CD14-positive monocyte (primary cell): Measurements from ENCODE around the gene TIMM21. TPM values are rescaled to one million over a fixed set of nuclear protein-coding genes. Genes with fewer than 3 reads are reported as not detected.

Source experiments
- DNase-seq, 3 donors: peaks; one replicate each; pipeline ENCODE4 v3.0.0-alpha.2; 2011 to 2022
- H2AFZ ChIP-seq: 2 replicates; pipeline ENCODE4 v1.6.0; 2012; ENCODE audit warnings: mild to moderate bottlenecking, low read depth, low read length, inconsistent platforms; ENCODE audit not compliant: insufficient read depth, poor library complexity, severe bottlenecking
- H3K27ac ChIP-seq, 2 donors: 1 replicate in 1 of 2; 2 replicates in 1 of 2; pipeline ENCODE4 v1.5.1; 2012 to 2013; ENCODE audit warnings: low read length in 2 of 2, control low read depth in 1 of 2, inconsistent platforms in 1 of 2, low read depth in 1 of 2, mild to moderate bottlenecking in 1 of 2
- H3K27me3 ChIP-seq, 2 donors: one replicate each; pipeline versions ENCODE4 v1.6.0 to v1.6.1; 2011 to 2013; ENCODE audit warnings: low read length in 2 of 2; ENCODE audit not compliant: control insufficient read depth in 2 of 2, insufficient read depth in 2 of 2
- H3K36me3 ChIP-seq, 2 donors: replicated peaks in 1 of 2; 1 replicate in 1 of 2; 2 replicates in 1 of 2; pipeline versions ENCODE4 v1.5.1 to v1.6.1; 2012 to 2013; ENCODE audit warnings: low read length in 2 of 2, control low read depth in 1 of 2, inconsistent platforms in 1 of 2, mild to moderate bottlenecking in 1 of 2; ENCODE audit not compliant: insufficient read depth in 2 of 2, control insufficient read depth in 1 of 2
- H3K4me1 ChIP-seq, 2 donors: 1 replicate in 1 of 2; 2 replicates in 1 of 2; pipeline versions ENCODE4 v1.5.1 to v1.6.1; 2012 to 2013; ENCODE audit warnings: low read length in 2 of 2, control low read depth in 1 of 2, inconsistent platforms in 1 of 2, mild to moderate bottlenecking in 1 of 2, moderate library complexity in 1 of 2; ENCODE audit not compliant: insufficient read depth in 2 of 2, control insufficient read depth in 1 of 2
- H3K4me2 ChIP-seq: replicated peaks from 2 replicates; pipeline ENCODE3; 2012; ENCODE audit warnings: low read length, moderate library complexity, mild to moderate bottlenecking; ENCODE audit not compliant: poor library complexity, severe bottlenecking; ENCODE audit errors: extremely low read depth
- H3K4me3 ChIP-seq, 3 experiments: fragments of 200-600 bp in 1 of 3; sonication (generic) in 1 of 3; replicated peaks in 1 of 3; 1 replicate in 2 of 3; 2 replicates in 1 of 3; pipeline ENCODE4 v1.5.1; 2011 to 2013; ENCODE audit warnings: low read length in 3 of 3, mild to moderate bottlenecking in 3 of 3, control low read depth in 2 of 3, low read depth in 2 of 3, inconsistent platforms in 1 of 3, moderate library complexity in 1 of 3
- H3K79me2 ChIP-seq: 2 replicates; pipeline ENCODE4 v1.6.0; 2012; ENCODE audit warnings: mild to moderate bottlenecking, control low read depth, inconsistent platforms, low read length, moderate library complexity; ENCODE audit not compliant: insufficient read depth
- H3K9ac ChIP-seq: 2 replicates; pipeline ENCODE4 v1.6.0; 2017; ENCODE audit warnings: low read length, mild to moderate bottlenecking; ENCODE audit not compliant: insufficient read depth, poor library complexity, severe bottlenecking
- H3K9me3 ChIP-seq, 2 donors: replicated peaks in 1 of 2; 1 replicate in 1 of 2; 2 replicates in 1 of 2; pipeline versions ENCODE4 v1.5.1 to v1.6.1; 2012 to 2013; ENCODE audit warnings: low read length in 2 of 2, control low read depth in 1 of 2; ENCODE audit not compliant: control insufficient read depth in 1 of 2, insufficient read depth in 1 of 2
- H4K20me1 ChIP-seq: 2 replicates; pipeline ENCODE4 v1.6.0; 2012; ENCODE audit warnings: mild to moderate bottlenecking, low read length, control low read depth, moderate library complexity; ENCODE audit not compliant: insufficient read depth
- H3K27ac Mint-ChIP-seq, 7 donors: one replicate each; pipeline ENCODE4 v1.8.0; 2020; ENCODE audit warnings: mild to moderate bottlenecking in 7 of 7, mixed read lengths in 7 of 7, moderate library complexity in 6 of 7, inconsistent platforms in 2 of 7
- H3K27me3 Mint-ChIP-seq, 3 donors: one replicate each; pipeline ENCODE4 v1.8.0; 2021 to 2022; ENCODE audit warnings: low read depth in 3 of 3, mild to moderate bottlenecking in 3 of 3, mixed read lengths in 3 of 3, moderate library complexity in 3 of 3, inconsistent platforms in 1 of 3
- H3K36me3 Mint-ChIP-seq, 2 donors: one replicate each; pipeline ENCODE4 v1.8.0; 2020; ENCODE audit warnings: mixed read lengths in 2 of 2, inconsistent platforms in 1 of 2, mild to moderate bottlenecking in 1 of 2
- H3K4me1 Mint-ChIP-seq: one replicate; pipeline ENCODE4 v1.8.0; 2020; ENCODE audit warnings: mild to moderate bottlenecking, mixed read lengths
- H3K4me3 Mint-ChIP-seq, 2 donors: one replicate each; pipeline ENCODE4 v1.8.0; 2020; ENCODE audit warnings: mild to moderate bottlenecking in 2 of 2, mixed read lengths in 2 of 2, moderate library complexity in 1 of 2
- H3K9me3 Mint-ChIP-seq, 7 donors: one replicate each; pipeline ENCODE4 v1.8.0; 2020 to 2022; ENCODE audit warnings: mixed read lengths in 7 of 7, mild to moderate bottlenecking in 6 of 7, moderate library complexity in 6 of 7, inconsistent platforms in 2 of 7
- WGBS: methylation state at CpG from one replicate; pipeline ENCODE4 v1.1.5; 2013; ENCODE audit warnings: missing lambda C conversion rate; ENCODE audit not compliant: insufficient coverage; 5-methylcytosine and 5-hydroxymethylcytosine counted together
- intact Hi-C, 2 donors: fragments of 100-400 bp; cut with micrococcal nuclease; formaldehyde crosslinking; loops; one replicate each; pipeline versions ENCODE4 v1.15.0 to v1.15.1; 2023
- polyA plus RNA-seq, 3 donors: library from polyadenylated mRNA; depleted of rRNA in 1 of 3; unstranded in 2 of 3; stranded (reverse) in 1 of 3; fragments of 300-500 nt in 2 of 3; fragments of >200 nt in 1 of 3; fragmentation: Illumina TruSeq in 2 of 3; gene quantifications; 1 replicate in 2 of 3; 2 replicates in 1 of 3; pipeline ENCODE4 v1.2.3, GENCODE V29; 2012 to 2021
- TF ChIP-seq, protein P1 (sequence below): fragments of 200-600 bp; IDR thresholded peaks from one replicate; pipeline ENCODE4 v1.8.0; 2022; ENCODE audit warnings: antibody characterized with exemption, mild to moderate bottlenecking

Gene TIMM21
- polyA plus RNA-seq, 3 donors, result 11.0 to 15.6 (median 14.7) TPM

DNA sequence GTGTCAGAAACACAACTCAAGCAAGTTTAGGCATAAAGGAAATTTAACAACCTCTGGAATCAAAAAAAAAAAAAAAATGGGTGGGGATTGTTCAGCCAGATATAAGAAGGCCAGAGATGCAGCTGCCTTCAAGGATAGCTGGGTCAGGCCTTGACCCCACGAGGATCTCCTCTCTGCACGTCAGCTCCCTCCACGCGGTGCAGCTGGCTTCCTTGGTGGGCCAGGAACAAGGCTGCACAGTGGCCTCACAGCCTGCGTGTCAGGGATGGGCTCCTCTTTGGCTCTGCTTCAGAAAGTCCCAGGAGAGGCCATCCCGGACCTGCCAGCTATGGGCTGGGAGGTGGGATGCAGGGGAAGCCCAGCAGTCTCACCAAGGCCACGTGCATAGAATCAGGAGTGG is 55.5 kb downstream of the TIMM21 start:
- Histone ChIP-seq H3K36me3 (no peaks in the 10 kb centered on the region), H2AFZ (no peak overlapping the region), H3K9ac (no peak overlapping the region), H3K4me2 (no peak overlapping the region), H3K4me3 (no peak overlapping the region), H3K4me1 (peaks cover 11 to 14% of the 10 kb centered on the region in 2 donors), H3K27me3 (no peaks in the 10 kb centered on the region), H3K27ac (no peak overlapping the region), H3K9me3 (no peaks in the 10 kb centered on the region), H3K79me2 (no peaks in the 10 kb centered on the region), H4K20me1 (no peaks in the 10 kb centered on the region)
- Mint-ChIP-seq H3K27ac (no peak overlapping the region), H3K36me3 (no peaks in the 10 kb centered on the region), H3K27me3 (peaks cover 0 to 12% (median 1%) of the 10 kb centered on the region in 3 donors), H3K4me3 (no peak overlapping the region), H3K4me1 (peaks cover 15% of the 10 kb centered on the region), H3K9me3 (no peaks in the 10 kb centered on the region)
- WGBS, result 84% methylated on average over 7 of the region's 7 CpGs
- TF ChIP-seq, protein P1, sequence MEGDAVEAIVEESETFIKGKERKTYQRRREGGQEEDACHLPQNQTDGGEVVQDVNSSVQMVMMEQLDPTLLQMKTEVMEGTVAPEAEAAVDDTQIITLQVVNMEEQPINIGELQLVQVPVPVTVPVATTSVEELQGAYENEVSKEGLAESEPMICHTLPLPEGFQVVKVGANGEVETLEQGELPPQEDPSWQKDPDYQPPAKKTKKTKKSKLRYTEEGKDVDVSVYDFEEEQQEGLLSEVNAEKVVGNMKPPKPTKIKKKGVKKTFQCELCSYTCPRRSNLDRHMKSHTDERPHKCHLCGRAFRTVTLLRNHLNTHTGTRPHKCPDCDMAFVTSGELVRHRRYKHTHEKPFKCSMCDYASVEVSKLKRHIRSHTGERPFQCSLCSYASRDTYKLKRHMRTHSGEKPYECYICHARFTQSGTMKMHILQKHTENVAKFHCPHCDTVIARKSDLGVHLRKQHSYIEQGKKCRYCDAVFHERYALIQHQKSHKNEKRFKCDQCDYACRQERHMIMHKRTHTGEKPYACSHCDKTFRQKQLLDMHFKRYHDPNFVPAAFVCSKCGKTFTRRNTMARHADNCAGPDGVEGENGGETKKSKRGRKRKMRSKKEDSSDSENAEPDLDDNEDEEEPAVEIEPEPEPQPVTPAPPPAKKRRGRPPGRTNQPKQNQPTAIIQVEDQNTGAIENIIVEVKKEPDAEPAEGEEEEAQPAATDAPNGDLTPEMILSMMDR, result no peak
- no peak for DNase-seq
- intact Hi-C loops, result no loop called here

DNA sequence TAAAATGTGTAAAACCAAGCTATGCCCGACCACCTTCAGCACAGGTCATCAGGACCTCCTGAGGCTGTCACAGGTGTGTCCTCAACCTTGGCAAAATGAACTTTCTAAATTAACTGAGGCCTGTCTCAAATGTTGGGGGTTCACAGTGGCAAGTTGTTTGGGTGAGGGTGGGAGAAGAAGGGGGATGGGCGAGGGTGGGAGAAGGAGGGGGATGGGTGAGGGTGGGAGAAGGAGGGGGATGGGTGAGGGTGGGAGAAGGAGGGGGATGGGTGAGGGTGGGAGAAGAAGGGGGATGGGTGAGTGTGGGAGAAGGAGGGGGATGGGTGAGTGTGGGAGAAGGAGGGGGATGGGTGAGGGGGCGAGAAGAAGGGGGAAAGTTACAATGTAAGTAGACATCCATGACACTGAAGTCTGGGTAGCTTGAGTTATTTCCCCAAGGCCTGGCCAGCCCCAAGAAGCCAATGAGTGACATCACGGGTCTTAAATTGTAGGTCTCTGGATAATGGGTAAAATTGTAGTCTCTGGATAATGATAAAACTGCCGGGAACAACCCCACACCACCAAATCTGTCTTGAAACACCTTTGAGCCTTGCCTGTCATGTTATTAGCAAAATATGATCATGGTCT is 56.3 kb downstream of the TIMM21 start:
- Histone ChIP-seq H2AFZ (no peak overlapping the region), H3K4me2 (no peak overlapping the region), H3K9ac (no peak overlapping the region), H3K79me2 (no peaks in the 10 kb centered on the region), H3K27ac (no peak overlapping the region), H3K4me3 (no peak overlapping the region), H3K27me3 (no peaks in the 10 kb centered on the region), H4K20me1 (no peaks in the 10 kb centered on the region), H3K36me3 (no peaks in the 10 kb centered on the region), H3K4me1 (peaks cover 11 to 14% of the 10 kb centered on the region in 2 donors), H3K9me3 (no peaks in the 10 kb centered on the region)
- H3K4me3 Mint-ChIP-seq, result no peak overlapping the region
- H3K36me3 Mint-ChIP-seq, result no peaks in the 10 kb centered on the region
- TF ChIP-seq, protein P1, result no peak
- intact Hi-C loops, result no loop called here
- H3K27ac Mint-ChIP-seq, result peak overlapping the region in 2 of 7 donors; percentile 60 to 67
- peaks cover 0 to 11% (median 0%) of the 10 kb centered on the region in 3 donors for H3K27me3 Mint-ChIP-seq
- peaks cover 15% of the 10 kb centered on the region for H3K4me1 Mint-ChIP-seq
- DNase-seq, result no peak
- 64% methylated on average over 1 of the region's 5 CpGs for WGBS
- no peaks in the 10 kb centered on the region for H3K9me3 Mint-ChIP-seq

Other genes with a start within 250 kb of the TIMM21 start
- gene FBXO15, start 689 bp upstream of the TIMM21 start, polyA plus RNA-seq, result not detected
- 10 to 100 TPM; 19.0 to 27.6 (median 22.4) TPM for gene CYB5A, start 143.4 kb downstream of the TIMM21 start, polyA plus RNA-seq
- not detected for gene C18orf63, start 167.3 kb downstream of the TIMM21 start, polyA plus RNA-seq